GM19467 (cell line): ENCODE data around the gene TMEM185A.
"Not testable (repeated sequence)": the region's sequence is repeated elsewhere in the genome, so short reads cannot be mapped to it uniquely, and the experiment has no call there.

ENCODE experiments used
- ATAC-seq: cut with Tn5 transposase; IDR thresholded peaks from one replicate; pipeline ENCODE4 v1.9.1; 2021; ENCODE audit warnings: mild to moderate bottlenecking, moderate library complexity; ENCODE audit not compliant: unreplicated experiment

Gene TMEM185A

DNA sequence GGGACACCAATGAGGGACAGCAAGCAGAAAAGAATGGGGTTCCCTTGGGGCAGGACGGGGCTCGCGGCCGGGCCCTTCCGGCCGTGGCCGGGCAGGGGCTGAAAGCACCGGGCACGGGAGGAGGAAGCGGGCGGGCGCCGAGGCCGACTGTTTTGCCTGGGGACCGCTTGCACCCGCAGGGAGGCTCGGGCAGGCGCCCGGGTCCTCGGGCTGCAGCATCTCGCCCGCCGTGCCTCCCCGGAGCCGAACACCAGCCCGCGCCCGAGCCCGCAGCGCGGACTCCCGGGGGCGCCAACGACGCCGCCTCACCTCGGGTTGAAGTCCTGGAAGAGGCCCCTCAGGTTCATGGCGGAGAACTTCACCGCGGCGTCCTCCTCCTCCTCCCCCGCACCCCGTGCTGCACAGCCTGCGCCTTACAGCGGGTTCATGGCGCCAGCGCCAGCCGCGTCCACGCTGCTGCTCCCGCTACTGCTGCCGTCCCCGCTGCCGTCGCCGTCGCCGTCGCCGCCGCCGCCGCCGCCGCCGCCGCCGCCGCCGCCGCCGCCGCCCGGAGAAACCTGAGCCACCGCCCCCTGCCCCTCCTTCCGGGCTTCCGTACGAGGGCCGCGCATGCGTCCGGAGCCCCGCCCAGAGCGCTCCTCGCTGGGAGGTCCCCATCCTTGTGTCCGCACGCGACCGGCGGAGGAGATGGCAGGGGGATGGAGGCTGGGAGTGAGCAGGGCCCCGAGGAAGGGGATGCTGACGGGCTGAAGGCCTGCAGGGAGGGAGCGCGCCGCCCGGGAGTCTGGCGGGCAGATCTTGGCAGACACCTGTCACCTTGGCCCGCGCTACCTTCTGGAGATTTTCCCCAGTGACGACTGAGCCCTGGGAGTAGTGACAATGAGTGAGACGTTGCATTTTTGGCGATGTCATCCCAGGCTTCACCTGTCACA lies at the start of gene TMEM185A:
TMEM185A (minus strand) TSS at position 559 of the 932 bp plus-strand sequence; CDS start at position 347, 212 bp downstream.
- ATAC-seq = peak; percentile 79

DNA sequence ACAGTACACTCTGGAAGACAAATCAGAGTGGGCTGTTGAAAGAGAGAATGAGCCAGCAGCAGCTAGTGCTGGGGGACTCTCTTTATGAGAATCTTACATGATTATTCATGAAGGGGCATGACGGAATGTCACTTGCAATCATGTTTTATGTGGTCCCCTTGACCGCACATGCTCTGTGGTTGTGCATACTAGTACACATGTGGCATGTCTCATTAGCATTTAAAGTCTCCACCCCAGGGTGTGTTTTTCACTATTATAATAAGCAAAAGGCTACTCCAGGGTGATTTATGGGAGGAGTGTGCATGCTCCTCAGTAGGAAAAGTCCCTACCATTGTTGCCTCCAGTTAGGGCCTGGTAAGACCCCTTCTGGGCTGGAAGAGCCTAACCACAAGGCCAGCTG lies 49.6 kb upstream of the TMEM185A start:
- no peak for ATAC-seq

GRCh38 chrX:149679164-149679678 lies 47.6 kb upstream of the TMEM185A start:
- not testable (repeated sequence) for ATAC-seq

GRCh38 chrX:149675554-149675953 lies 44.0 kb upstream of the TMEM185A start:
- not testable (repeated sequence) for ATAC-seq

GRCh38 chrX:149675088-149675487 lies 43.5 kb upstream of the TMEM185A start:
- not testable (repeated sequence) for ATAC-seq

DNA sequence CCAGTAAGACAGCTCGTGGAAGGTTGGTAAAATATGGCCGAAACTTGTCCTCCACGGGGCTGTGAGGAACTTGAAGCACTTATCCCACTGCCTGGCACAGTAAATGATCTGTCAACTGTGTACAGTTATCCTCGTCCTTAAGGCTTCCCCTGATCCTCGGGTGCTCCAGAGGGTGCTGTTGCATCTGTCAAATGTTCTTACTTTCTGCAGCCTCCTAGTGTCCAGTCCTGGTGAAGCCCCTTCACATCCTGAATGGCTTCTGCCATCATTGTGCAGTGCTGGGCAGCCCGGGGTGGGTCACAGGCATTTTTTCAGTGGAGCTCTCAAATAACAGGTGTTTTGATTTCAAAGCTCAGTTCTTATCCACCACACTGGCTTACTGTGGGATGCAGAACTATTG lies 29.0 kb upstream of the TMEM185A start:
- not testable (repeated sequence) for ATAC-seq

DNA sequence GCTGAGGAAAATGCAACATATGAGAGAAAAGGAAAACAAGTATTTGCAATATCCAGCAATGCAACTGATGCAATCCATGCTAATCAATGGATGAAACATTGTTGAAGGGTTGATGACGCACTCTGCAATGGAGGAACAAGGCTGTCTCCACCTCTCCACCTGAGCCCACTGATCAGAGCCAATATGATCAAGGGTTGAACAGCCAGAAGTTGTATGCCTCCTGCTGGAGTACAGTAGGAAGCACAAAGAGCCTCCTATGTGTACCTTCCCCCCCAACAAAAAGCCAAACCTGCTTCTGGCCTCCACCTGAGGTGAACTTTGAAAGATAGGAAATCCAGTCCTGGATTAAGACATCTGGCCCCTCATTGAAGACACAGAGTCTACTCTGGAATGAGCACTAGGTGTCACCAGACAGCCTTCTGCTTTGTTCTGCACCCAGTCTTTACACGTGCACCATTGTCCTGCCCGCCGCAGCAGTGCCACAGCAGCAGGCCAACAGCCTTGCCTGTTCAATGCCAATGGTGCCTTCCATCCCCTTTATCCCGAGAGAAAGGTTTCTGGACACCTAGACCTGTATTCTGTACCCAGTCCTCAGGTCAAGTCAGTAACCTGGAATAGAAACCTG lies 24.8 kb upstream of the TMEM185A start:
- ATAC-seq = not testable (repeated sequence)

DNA sequence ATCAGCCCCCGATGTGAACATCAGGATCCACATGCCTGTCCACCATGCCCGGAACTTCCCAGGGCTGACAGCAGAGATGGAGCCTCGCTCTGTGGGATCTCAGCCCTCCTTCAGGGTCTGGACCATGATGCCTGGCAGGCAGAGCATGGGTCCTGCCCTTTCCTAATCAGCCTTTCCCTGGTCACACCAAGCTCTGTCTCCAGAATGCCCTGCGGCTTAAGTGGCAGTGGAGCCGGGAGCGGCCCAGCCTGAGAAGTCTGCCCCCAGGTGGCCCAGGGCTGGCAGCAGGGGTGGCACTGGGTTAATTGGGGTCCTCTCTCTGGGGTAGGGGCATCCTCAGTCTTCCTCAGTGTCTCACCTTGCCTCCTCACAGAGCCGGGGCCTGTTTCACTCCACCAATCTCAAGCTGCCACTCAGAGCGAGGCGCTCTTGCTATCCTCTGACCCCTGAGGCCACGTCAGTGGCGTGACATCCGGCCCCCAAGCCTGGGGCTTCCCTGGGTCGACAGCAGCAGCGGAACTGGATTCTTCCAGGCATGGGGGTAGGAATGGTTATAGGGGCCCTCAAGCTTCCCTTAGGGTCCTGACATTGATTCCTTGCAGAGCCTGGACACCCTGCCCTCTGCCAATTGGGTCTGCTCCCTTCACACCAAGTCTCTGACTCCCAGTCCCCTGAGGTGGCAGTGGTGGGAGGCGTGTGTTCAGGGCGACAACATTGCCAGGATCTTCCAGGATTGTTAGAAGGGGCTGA lies 20.8 kb upstream of the TMEM185A start:
- ATAC-seq = no peak

- ATAC-seq = no peak
These were observed 18.6 kb upstream of the TMEM185A start for GRCh38 chrX:149650162-149650561.

DNA sequence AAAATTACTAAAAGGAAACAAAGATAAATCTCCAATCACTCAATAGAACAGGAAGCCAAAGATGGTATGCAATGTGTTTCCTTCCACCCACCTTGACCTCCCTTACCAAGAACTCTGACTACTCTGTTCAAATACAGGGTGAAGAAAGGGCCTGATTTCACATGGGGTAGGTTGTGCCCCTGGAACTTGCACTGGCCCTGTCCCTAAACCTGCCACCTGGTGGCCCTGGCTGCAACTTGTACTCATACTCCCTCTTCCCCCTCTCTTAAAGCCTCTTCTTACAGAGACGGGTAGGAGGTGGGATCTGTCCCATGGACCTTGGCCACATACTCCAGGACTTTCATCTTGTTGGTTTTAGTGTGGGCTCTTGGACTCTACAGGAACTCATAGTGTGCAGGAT lies 17.3 kb upstream of the TMEM185A start:
- ATAC-seq = no peak

DNA sequence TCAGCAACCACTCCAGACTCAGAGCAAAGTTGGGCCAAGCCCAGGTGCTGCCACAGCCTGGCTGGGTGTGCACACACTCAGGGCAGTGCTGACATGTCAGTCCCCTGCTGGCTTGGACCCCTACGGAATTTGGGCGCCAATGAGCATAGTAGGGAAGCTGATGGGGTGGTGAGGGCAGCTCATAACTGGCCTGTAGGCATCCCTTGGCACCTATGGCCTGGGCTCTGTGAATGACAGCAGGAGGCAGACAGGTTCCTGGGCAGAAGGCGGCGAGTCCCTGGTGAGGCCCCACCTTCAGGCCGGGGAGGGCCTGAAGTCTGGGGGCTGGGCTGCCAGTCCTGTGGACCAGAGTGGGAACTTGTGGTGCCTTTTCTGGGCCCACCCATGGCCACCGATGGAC lies 15.9 kb upstream of the TMEM185A start:
- ATAC-seq = no peak

DNA sequence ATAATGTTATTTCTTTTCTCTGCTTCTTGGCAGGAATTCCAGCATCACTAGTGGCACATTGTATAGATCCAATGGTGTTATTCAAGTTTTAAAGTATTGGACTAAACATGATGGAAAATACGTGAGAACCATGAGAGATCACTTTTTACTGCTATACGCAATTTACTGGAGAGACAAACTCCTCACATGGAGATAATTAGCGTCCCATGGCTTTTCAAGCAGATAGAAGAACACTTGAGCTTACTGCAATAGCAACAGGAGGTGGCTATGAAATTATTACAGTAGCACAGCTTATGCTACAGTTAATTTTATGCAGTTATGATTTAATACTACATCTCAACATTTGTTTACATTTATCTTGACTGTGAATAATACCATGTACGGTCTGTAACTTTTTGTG lies 11.9 kb upstream of the TMEM185A start:
- no peak for ATAC-seq

DNA sequence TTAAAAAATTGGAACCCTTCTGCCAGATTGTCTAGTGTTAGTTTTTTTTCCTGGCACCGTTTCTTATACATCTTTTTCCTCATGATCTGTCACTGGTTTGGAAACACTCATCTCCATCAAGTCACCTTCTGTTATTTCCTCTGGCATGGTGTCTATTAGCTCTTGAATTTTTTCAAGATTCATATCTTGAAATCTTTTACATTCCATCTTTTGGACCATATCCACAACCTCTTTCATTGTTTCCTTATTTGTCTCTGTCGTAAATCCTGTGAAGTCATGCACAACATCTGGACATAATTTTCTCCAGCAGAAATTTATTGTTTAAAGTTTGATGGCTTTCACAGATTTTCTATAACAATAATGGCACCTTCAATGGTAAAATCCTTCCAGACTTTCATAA lies 10.2 kb upstream of the TMEM185A start:
- no peak for ATAC-seq

DNA sequence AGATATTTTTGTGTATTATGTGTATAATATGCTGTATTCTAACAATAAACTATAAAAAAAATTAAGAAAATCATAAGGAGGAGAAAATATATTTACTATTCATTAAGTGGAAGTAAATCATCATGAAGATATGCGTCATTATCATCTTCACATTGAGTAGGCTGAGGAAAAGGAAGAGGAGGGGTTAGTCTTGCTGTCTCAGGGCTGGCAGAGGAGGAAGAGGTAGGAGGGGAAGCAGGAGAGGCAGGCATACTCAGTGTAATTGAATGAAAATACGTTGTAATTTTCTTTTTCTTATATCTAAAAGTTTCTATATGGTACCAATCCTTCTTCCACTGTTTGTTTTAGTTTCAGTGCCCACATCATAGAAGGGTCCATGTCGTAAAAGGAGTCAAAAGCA lies 9.8 kb upstream of the TMEM185A start:
- no peak for ATAC-seq

GRCh38 chrX:149639568-149639967 lies 8.0 kb upstream of the TMEM185A start:
- ATAC-seq = no peak

GRCh38 chrX:149638860-149639259 lies 7.3 kb upstream of the TMEM185A start:
- no peak for ATAC-seq

GRCh38 chrX:149633511-149633910 lies 1.9 kb upstream of the TMEM185A start:
- no peak for ATAC-seq

- ATAC-seq = no peak
These were observed 835 bp downstream of the TMEM185A start for GRCh38 chrX:149630681-149631233.

GRCh38 chrX:149629730-149630387 lies 1.7 kb downstream of the TMEM185A start:
- no peak for ATAC-seq

- no peak for ATAC-seq
These were observed 2.8 kb downstream of the TMEM185A start for GRCh38 chrX:149628768-149629167.
